GM12892 (cell line): ENCODE results near the gene SNX5.

Experiments
- POLR2A ChIP-seq: IDR thresholded peaks from 2 replicates; pipeline ENCODE4 v1.6.1; 2011; ENCODE audit warnings: low read depth, low read length, control low read depth
- POLR2AphosphoS5 ChIP-seq: IDR thresholded peaks from 2 replicates; pipeline ENCODE4 v1.6.1; 2011; ENCODE audit warnings: low read depth, low read length, control low read depth

DNA sequence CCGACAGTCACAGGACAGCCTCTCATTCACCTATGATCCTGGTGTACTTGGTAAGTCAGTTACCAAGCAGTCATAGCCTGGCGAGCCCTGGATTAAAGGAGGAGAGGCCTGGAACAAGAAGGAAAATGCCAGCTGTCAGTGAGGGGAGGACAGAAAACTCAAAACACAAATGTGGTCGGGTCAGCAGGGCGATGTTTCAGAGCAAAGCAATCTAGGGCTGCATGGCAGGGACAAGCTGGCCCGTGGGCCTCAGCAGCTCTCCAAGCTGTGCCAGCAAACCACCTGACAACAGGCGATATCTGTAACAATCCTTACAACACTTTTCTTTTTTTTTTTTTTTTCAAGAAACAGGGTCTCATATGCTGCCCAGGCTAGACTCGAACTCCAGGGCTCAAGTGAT is 40.5 kb upstream of the SNX5 start:
- TF ChIP-seq POLR2A (no peak), POLR2AphosphoS5 (no peak)
